WTC11 (cell line): ENCODE measurements around the gene EEF2. TPM values are rescaled to one million over a fixed set of nuclear protein-coding genes. Genes with fewer than 3 reads are reported as not detected.

Experiments
- ATAC-seq: fragments of 200-7000 bp; cut with Tn5 transposase; 2 replicates; pipeline ENCODE4 v1.10.0; 2021; ENCODE audit warnings: mild to moderate bottlenecking, moderate library complexity
- CTCF ChIA-PET: fragments of 300-600 bp; sonication (Branson Sonifier 250); formaldehyde crosslinking; loops from one replicate; lab custom pipeline; 2021; ENCODE audit warnings: antibody characterized with exemption; lab: Charles Lee
- POLR2A ChIA-PET: fragments of 350-600 bp; sonication (Branson Sonifier 250); formaldehyde crosslinking; loops from one replicate; lab custom pipeline; 2021; ENCODE audit warnings: antibody characterized with exemption; lab: Charles Lee
- DNase-seq: peaks from one replicate; pipeline ENCODE4 v3.0.0; 2021; ENCODE audit warnings: low spot score
- H3K27ac Mint-ChIP-seq: 2 replicates; pipeline ENCODE4 v1.8.0; 2021; ENCODE audit warnings: mixed read lengths
- H3K27me3 Mint-ChIP-seq: 2 replicates; pipeline ENCODE4 v1.8.0; 2021; ENCODE audit warnings: low read depth, mild to moderate bottlenecking, moderate library complexity, mixed read lengths
- H3K36me3 Mint-ChIP-seq: 2 replicates; pipeline ENCODE4 v1.8.0; 2021; ENCODE audit warnings: mixed read lengths
- H3K4me1 Mint-ChIP-seq: 2 replicates; pipeline ENCODE4 v1.8.0; 2022; ENCODE audit warnings: mixed read lengths
- H3K4me3 Mint-ChIP-seq: 2 replicates; pipeline ENCODE4 v1.8.0; 2021; ENCODE audit warnings: mild to moderate bottlenecking, moderate library complexity, mixed read lengths
- H3K9me3 Mint-ChIP-seq: 2 replicates; pipeline ENCODE4 v1.8.0; 2021; ENCODE audit warnings: mixed read lengths
- AR ChIP-seq: fragments of 250-450 bp; sonication (Bioruptor Pico); IDR thresholded peaks from 2 replicates; pipeline ENCODE4 v1.9.0; 2021; ENCODE audit warnings: mild to moderate bottlenecking
- CREM ChIP-seq: sonication (generic); formaldehyde crosslinking; IDR thresholded peaks from 2 replicates; pipeline ENCODE4 v1.8.1; 2022; ENCODE audit warnings: mild to moderate bottlenecking, missing genetic modification reagents, moderate library complexity
- ELF4 ChIP-seq: sonication (generic); formaldehyde crosslinking; IDR thresholded peaks from 2 replicates; pipeline ENCODE4 v1.8.1; 2022; ENCODE audit warnings: low read depth, mild to moderate bottlenecking, moderate library complexity, missing genetic modification reagents
- ETV6 ChIP-seq: sonication (generic); formaldehyde crosslinking; IDR thresholded peaks from 2 replicates; pipeline ENCODE4 v1.8.1; 2022; ENCODE audit warnings: mild to moderate bottlenecking, missing genetic modification reagents
- HMGA2 ChIP-seq: fragments of 250-450 bp; sonication (Bioruptor Pico); IDR thresholded peaks from 2 replicates; pipeline ENCODE4 v1.4.0; 2021; ENCODE audit warnings: mild to moderate bottlenecking, moderate library complexity
- MYBL2 ChIP-seq: sonication (generic); formaldehyde crosslinking; IDR thresholded peaks from 2 replicates; pipeline ENCODE4 v1.8.1; 2023; ENCODE audit warnings: mild to moderate bottlenecking, moderate library complexity, missing genetic modification reagents
- RORB ChIP-seq: fragments of 250-450 bp; sonication (Bioruptor Pico); IDR thresholded peaks from 2 replicates; pipeline ENCODE4 v1.9.0; 2021; ENCODE audit warnings: mild to moderate bottlenecking
- SMAD4 ChIP-seq: sonication (generic); formaldehyde crosslinking; IDR thresholded peaks from 2 replicates; pipeline ENCODE4 v1.8.0; 2022; ENCODE audit warnings: mild to moderate bottlenecking, missing genetic modification reagents
- USF2 ChIP-seq: sonication (generic); formaldehyde crosslinking; IDR thresholded peaks from 2 replicates; pipeline ENCODE4 v1.8.1; 2023; ENCODE audit warnings: mild to moderate bottlenecking, missing genetic modification reagents, moderate library complexity
- ZMAT4 ChIP-seq: fragments of 250-450 bp; sonication (Bioruptor Pico); IDR thresholded peaks from 2 replicates; pipeline ENCODE4 v1.9.0; 2021; ENCODE audit warnings: mild to moderate bottlenecking
- ZNF138 ChIP-seq: sonication (generic); formaldehyde crosslinking; conservative IDR thresholded peaks from 2 replicates; pipeline ENCODE4 v1.8.1; 2022; ENCODE audit warnings: mild to moderate bottlenecking, moderate library complexity, missing genetic modification reagents
- ZNF263 ChIP-seq: sonication (generic); formaldehyde crosslinking; IDR thresholded peaks from 2 replicates; pipeline ENCODE4 v1.8.1; 2022; ENCODE audit warnings: low read depth, mild to moderate bottlenecking, moderate library complexity, missing genetic modification reagents
- ZNF396 ChIP-seq: fragments of 250-450 bp; sonication (Bioruptor Pico); IDR thresholded peaks from 2 replicates; pipeline ENCODE4 v1.8.0; 2021; ENCODE audit warnings: mild to moderate bottlenecking, moderate library complexity, borderline replicate concordance
- ZSCAN18 ChIP-seq: fragments of 250-450 bp; sonication (Bioruptor Pico); IDR thresholded peaks from 2 replicates; pipeline ENCODE4 v2.1.2; 2022; ENCODE audit warnings: mild to moderate bottlenecking, moderate library complexity
- total RNA-seq: library from RNA; stranded (reverse); gene quantifications from 3 replicates; pipeline ENCODE4 v1.2.3, GENCODE V29; 2021
- TF ChIP-seq, protein P1 (sequence below): fragments of 250-450 bp; sonication (Bioruptor Pico); IDR thresholded peaks from 2 replicates; pipeline ENCODE4 v1.9.0; 2021; ENCODE audit warnings: moderate library complexity, mild to moderate bottlenecking, inconsistent platforms, borderline replicate concordance

EEF2 gene
- total RNA-seq, 1 experiment from 2014 or later = 3,572 TPM

DNA sequence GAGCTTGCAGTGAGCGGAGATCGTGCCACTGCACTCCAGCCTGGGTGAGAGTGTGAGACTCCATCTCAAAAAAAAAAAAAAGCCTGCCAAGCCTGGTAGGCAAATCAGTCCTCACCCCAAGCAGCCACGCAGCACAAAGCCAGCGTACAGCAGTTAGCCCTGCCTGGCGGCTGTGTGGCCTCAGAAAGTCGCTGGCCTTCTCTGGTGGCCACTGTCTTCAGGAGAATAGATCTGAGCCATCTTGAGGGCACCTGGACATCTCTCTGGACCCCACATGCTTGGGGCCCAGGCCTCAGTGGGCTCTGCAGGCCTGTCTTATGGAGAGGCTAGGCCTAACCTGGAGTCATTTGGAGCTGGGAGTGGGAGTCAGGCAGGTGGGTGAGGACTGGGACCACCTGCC lies 45.3 kb upstream of the EEF2 start:
- Mint-ChIP-seq H3K4me1 (no peaks in the 10 kb centered on the region), H3K4me3 (no peak overlapping the region)
- DNase-seq = no peak
- TF ChIP-seq AR (CRISPR knock-in tag) (no peak), HMGA2 (CRISPR knock-in tag) (no peak), ZMAT4 (CRISPR knock-in tag) (no peak), SMAD4 (CRISPR knock-in tag) (no peak), ZNF396 (no peak), ETV6 (CRISPR knock-in tag) (no peak), ZSCAN18 (CRISPR knock-in tag) (no peak), ZNF138 (CRISPR knock-in tag) (no peak), CREM (CRISPR knock-in tag) (no peak), MYBL2 (CRISPR knock-in tag) (no peak), USF2 (no peak), ELF4 (CRISPR knock-in tag) (no peak)
- TF ChIP-seq, protein P1, sequence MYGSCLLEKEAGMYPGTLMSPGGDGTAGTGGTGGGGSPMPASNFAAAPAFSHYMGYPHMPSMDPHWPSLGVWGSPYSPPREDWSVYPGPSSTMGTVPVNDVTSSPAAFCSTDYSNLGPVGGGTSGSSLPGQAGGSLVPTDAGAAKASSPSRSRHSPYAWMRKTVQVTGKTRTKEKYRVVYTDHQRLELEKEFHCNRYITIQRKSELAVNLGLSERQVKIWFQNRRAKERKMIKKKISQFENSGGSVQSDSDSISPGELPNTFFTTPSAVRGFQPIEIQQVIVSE (CRISPR knock-in tag) = no peak
- TF ChIP-seq, all 79 proteins: peak for 0
- ChIA-PET CTCF (no interaction called here), POLR2A (no interaction called here)
- Mint-ChIP-seq H3K27me3 (no peaks in the 10 kb centered on the region), H3K27ac (no peak overlapping the region), H3K36me3 (peaks cover 18% of the 10 kb centered on the region), H3K9me3 (no peaks in the 10 kb centered on the region)
- no peak for ATAC-seq

DNA sequence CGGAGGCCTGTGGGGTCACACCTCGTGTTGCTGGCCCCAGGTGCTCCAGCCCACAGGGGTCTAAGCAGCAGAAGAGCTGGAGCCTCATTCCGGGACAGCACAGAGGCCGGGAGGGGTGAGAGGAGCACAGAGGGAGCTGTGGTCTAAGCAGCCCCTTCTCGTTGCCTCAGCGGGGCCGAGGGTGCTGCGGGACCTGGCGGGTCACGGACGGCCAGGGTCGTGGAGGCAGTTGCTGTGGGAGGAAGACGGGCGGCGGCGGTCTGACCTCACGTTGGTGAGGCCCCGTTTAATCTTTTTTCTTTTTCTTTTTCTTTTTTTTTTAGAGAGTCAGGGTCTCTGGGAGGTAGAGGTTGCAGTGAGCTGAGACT lies 44.0 kb upstream of the EEF2 start:
- Mint-ChIP-seq H3K27me3 (no peaks in the 10 kb centered on the region), H3K4me3 (no peak overlapping the region), H3K9me3 (no peaks in the 10 kb centered on the region), H3K36me3 (peaks cover 19% of the 10 kb centered on the region), H3K4me1 (no peaks in the 10 kb centered on the region), H3K27ac (no peak overlapping the region)
- DNase-seq (no peak), ATAC-seq (no peak)
- POLR2A ChIA-PET = no interaction called here
- CTCF ChIA-PET = interaction anchor here (0.6 kb wide), 1 partner anchor 395 kb away, joined by 3 read pairs; no protein-coding TSS in a partner anchor
- TF ChIP-seq ZNF263 (no peak), RORB (no peak)
- TF ChIP-seq, protein P1 (CRISPR knock-in tag) = no peak
